ENCODE results near the gene SLC34A1. TPM values are rescaled to one million over a fixed set of nuclear protein-coding genes. Genes with fewer than 3 reads are reported as not detected.

The SLC34A1 gene
- total RNA-seq, 1 experiment from 2014 or later, result not detected

DNA sequence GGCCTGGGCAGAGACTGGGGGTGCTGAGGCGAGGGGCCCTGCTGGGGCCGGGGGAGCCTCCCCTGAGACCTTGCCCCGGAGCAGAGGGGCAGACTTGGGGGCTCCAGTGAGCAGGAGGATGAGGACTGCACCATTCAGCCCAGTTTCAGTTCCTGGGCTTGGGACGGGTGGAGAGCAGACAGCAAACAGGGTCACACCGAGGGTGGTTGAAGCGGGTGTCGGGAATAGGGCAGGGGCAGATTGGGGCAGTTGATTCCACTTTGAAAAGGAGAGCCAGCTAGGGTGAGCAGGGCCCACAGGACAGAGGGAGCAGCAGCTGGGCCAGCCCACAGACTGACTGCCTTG is 46.7 kb downstream of the SLC34A1 start:
- H3K27me3 ChIP-seq (ENCODE audit: control insufficient read depth, insufficient read depth, low read length), result no peaks in the 10 kb centered on the region
- peaks cover 26% of the 10 kb centered on the region for H3K36me3 ChIP-seq (replicated peaks; ENCODE audit: control insufficient read depth, insufficient read depth, low read length)
- DNase-seq, result peak; percentile 34
- H3K4me3 ChIP-seq (ENCODE audit: insufficient read depth, low read depth, low read length), result no peak overlapping the region

GRCh38 chr5:177431317-177432142 is 47.3 kb downstream of the SLC34A1 start:
- no peak overlapping the region for H3K4me3 ChIP-seq (ENCODE audit: insufficient read depth, low read depth, low read length)
- H3K36me3 ChIP-seq (replicated peaks; ENCODE audit: control insufficient read depth, insufficient read depth, low read length), result peaks cover 26% of the 10 kb centered on the region
- H3K27me3 ChIP-seq (ENCODE audit: control insufficient read depth, insufficient read depth, low read length), result no peaks in the 10 kb centered on the region
- no peak for DNase-seq

DNA sequence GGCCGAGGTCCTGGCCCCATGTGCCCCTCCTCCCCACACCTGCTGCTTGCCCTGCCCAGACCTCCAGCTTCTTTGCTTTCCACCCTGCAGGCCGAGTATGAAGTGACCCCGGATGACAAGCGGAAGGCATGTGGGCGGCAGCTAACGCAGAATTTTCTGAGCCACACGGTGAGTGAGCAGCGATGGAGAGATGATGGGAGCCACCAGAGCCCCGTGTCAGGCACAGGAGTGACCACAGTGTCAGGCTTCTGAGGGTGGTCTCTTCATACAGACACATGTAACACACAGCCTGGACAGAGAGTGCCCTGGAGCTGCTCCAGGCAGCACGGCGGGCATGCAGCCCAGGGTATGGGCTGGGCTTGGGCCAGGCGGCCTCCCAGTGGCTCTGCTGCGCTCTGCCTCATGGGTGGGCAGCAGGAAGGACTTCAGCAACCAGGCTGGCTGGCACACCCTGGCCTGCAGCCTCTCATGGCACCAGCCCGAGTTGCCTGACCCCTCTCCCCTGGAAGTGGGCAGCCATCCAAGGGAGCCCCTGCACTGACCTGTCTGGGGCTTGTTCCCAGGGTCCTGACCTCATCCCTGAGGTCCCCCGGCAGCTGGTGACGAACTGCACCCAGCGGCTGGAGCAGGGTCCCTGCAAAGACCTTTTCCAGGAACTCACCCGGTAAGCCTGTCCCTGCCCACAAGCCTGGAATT is 48.1 kb downstream of the SLC34A1 start:
- DNase-seq, result no peak
- Histone ChIP-seq H3K36me3 (replicated peaks; ENCODE audit: control insufficient read depth, insufficient read depth, low read length) (peaks cover 29% of the 10 kb centered on the region), H3K4me3 (ENCODE audit: insufficient read depth, low read depth, low read length) (no peak overlapping the region), H3K27me3 (ENCODE audit: control insufficient read depth, insufficient read depth, low read length) (no peaks in the 10 kb centered on the region)

DNA sequence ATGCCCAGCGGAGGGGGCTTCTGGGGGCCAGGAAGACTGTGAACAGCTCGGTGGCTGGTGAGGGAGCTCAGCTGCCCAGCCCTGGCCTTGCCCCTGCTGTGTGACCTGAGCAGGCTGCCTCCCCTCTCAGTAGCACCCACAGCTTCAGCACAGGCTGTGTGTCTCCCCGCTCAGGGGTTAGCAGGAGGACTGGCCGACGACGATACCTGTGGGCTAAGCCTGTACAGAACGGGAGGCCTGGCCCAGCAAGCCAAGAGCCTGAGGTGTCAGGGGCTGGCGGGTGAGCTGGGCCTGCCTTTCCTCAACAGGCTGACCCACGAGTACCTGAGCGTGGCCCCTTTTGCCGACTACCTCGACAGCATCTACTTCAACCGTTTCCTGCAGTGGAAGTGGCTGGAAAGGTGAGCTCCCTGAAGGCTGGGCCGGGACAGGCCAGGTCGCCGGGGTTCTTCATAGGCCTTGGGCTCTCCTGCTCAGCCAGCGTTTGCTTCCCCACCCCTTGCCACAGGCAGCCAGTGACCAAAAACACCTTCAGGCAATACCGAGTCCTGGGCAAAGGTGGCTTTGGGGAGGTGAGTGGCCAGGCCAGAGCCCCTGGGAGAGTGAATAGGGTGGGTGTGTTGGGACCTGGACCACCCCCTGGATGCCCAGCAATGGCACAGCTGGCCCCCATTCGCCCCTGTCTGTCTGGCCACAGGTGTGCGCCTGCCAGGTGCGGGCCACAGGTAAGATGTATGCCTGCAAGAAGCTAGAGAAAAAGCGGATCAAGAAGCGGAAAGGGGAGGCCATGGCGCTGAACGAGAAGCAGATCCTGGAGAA is 48.8 kb downstream of the SLC34A1 start:
- no peak for DNase-seq
- Histone ChIP-seq H3K4me3 (ENCODE audit: insufficient read depth, low read depth, low read length) (no peak overlapping the region), H3K36me3 (replicated peaks; ENCODE audit: control insufficient read depth, insufficient read depth, low read length) (peaks cover 35% of the 10 kb centered on the region), H3K27me3 (ENCODE audit: control insufficient read depth, insufficient read depth, low read length) (no peaks in the 10 kb centered on the region)

DNA sequence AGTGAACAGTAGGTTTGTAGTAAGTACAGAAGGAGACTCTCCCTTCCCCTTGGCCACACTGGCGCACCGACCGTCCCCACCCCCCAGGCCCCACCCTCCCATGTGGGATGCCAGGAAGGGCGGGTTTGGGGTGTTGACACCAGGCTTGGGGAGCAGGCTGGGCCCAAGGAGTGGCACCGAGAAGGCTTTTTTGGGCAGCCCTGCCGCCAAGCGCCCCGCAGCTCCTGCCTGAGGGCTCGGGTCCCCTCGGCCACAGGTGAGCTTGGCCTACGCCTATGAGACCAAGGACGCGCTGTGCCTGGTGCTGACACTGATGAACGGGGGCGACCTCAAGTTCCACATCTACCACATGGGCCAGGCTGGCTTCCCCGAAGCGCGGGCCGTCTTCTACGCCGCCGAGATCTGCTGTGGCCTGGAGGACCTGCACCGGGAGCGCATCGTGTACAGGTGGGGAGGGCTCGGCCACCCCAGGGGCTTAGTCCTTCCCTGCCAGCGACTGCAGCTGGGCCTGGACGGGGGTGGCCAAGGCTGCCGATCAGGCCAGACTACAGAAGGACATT is 49.5 kb downstream of the SLC34A1 start:
- H3K27me3 ChIP-seq (ENCODE audit: control insufficient read depth, insufficient read depth, low read length), result no peaks in the 10 kb centered on the region
- no peak for DNase-seq
- H3K36me3 ChIP-seq (replicated peaks; ENCODE audit: control insufficient read depth, insufficient read depth, low read length), result peaks cover 35% of the 10 kb centered on the region
- H3K4me3 ChIP-seq (ENCODE audit: insufficient read depth, low read depth, low read length), result no peak overlapping the region

GRCh38 chr5:177434437-177434836 is 50.2 kb downstream of the SLC34A1 start:
- H3K36me3 ChIP-seq (replicated peaks; ENCODE audit: control insufficient read depth, insufficient read depth, low read length), result peaks cover 35% of the 10 kb centered on the region
- no peak for DNase-seq
- no peak overlapping the region for H3K4me3 ChIP-seq (ENCODE audit: insufficient read depth, low read depth, low read length)
- no peaks in the 10 kb centered on the region for H3K27me3 ChIP-seq (ENCODE audit: control insufficient read depth, insufficient read depth, low read length)

- H3K4me3 ChIP-seq (ENCODE audit: insufficient read depth, low read depth, low read length), result no peak overlapping the region
- DNase-seq, result no peak
Measured at GRCh38 chr5:177434942-177435738, 50.9 kb downstream of the SLC34A1 start.

GRCh38 chr5:177435847-177436536 is 51.8 kb downstream of the SLC34A1 start:
- Histone ChIP-seq H3K36me3 (replicated peaks; ENCODE audit: control insufficient read depth, insufficient read depth, low read length) (peaks cover 32% of the 10 kb centered on the region), H3K27me3 (ENCODE audit: control insufficient read depth, insufficient read depth, low read length) (no peaks in the 10 kb centered on the region), H3K4me3 (ENCODE audit: insufficient read depth, low read depth, low read length) (no peak overlapping the region)
- no peak for DNase-seq

More at GRCh38 chr5:177434942-177435738, 50.9 kb downstream of the SLC34A1 start:
- Histone ChIP-seq H3K27me3 (ENCODE audit: control insufficient read depth, insufficient read depth, low read length) (no peaks in the 10 kb centered on the region), H3K36me3 (replicated peaks; ENCODE audit: control insufficient read depth, insufficient read depth, low read length) (peaks cover 34% of the 10 kb centered on the region)

DNA sequence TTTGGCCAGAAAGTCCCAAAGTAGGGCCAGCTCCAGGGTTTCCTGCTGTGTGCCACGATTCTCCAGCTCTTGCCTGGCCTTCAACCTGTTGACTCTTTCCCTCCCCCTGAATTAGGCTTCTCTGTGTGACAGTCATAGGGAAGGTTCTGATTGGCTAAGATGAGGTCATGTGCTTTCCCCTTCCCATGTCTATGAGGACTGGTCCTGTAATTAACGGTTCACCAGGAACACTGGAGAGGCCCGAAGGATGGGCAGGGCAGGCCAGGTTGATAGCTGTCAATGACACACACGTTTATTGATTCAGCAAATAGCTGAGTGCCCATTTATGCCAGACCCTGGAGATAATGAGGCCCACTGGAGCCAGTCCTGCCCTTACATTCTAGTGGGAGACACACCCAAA is 53.4 kb downstream of the SLC34A1 start:
- no peak for DNase-seq
- no peak overlapping the region for H3K4me3 ChIP-seq (ENCODE audit: insufficient read depth, low read depth, low read length)
- no peaks in the 10 kb centered on the region for H3K27me3 ChIP-seq (ENCODE audit: control insufficient read depth, insufficient read depth, low read length)
- H3K36me3 ChIP-seq (replicated peaks; ENCODE audit: control insufficient read depth, insufficient read depth, low read length), result peaks cover 27% of the 10 kb centered on the region

- Histone ChIP-seq H3K4me3 (ENCODE audit: insufficient read depth, low read depth, low read length) (no peak overlapping the region), H3K27me3 (ENCODE audit: control insufficient read depth, insufficient read depth, low read length) (no peaks in the 10 kb centered on the region), H3K36me3 (replicated peaks; ENCODE audit: control insufficient read depth, insufficient read depth, low read length) (peaks cover 20% of the 10 kb centered on the region)
- no peak for DNase-seq
Measured at GRCh38 chr5:177438468-177438867, 54.2 kb downstream of the SLC34A1 start.

DNA sequence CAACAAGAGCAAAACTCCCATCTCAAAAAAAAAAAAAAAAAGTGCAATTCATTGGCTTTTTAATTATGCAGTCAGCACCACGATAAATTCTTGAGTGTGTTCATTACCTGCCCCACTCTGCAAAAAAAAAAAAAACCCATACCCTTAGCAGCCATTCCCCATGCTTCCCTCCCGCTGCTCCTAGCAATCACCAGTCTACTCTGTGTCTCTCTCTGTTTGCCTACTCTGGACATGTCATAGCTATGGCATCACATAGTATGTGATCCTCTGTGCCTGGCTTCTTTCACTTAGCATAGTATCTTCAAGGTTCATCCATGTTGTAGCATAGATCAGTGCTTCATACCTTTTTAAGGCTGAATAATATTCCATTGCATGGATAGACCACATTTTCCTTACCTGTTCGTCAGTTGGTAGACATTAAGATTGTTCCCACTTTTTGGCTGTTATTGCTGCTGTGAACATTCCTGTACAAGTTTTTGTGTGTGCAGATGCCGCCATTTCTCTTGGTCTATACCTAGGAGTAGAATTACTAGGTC is 55.4 kb downstream of the SLC34A1 start:
- H3K27me3 ChIP-seq (ENCODE audit: control insufficient read depth, insufficient read depth, low read length), result no peaks in the 10 kb centered on the region; the same call in 1 of the 2 replicates
- no peak for DNase-seq

GRCh38 chr5:177440211-177440989 is 56.2 kb downstream of the SLC34A1 start:
- DNase-seq, result peak; percentile 82
- Histone ChIP-seq H3K36me3 (replicated peaks; ENCODE audit: control insufficient read depth, insufficient read depth, low read length) (peaks cover 13% of the 10 kb centered on the region), H3K4me3 (ENCODE audit: insufficient read depth, low read depth, low read length) (no peak overlapping the region), H3K27me3 (ENCODE audit: control insufficient read depth, insufficient read depth, low read length) (peaks cover 1% of the 10 kb centered on the region)

More for the DNA sequence above, 55.4 kb downstream of the SLC34A1 start:
- Histone ChIP-seq H3K4me3 (ENCODE audit: insufficient read depth, low read depth, low read length) (no peak overlapping the region), H3K36me3 (replicated peaks; ENCODE audit: control insufficient read depth, insufficient read depth, low read length) (peaks cover 15% of the 10 kb centered on the region)

Data from H7 (cell line).